Liver (tissue), 9 donors: ENCODE measurements around the gene SEBOX. TPM values are rescaled to one million over a fixed set of nuclear protein-coding genes. Genes with fewer than 3 reads are reported as not detected.

Source experiments
- DNase-seq: peaks from one replicate; pipeline ENCODE4 v3.0.0-alpha.2; 2017; ENCODE audit warnings: low spot score
- H3K27ac ChIP-seq, 2 donors: one replicate each; pipeline ENCODE4 v1.7.0; 2013; ENCODE audit warnings: inconsistent platforms in 2 of 2, low read length in 2 of 2, control low read depth in 1 of 2, low read depth in 1 of 2, mild to moderate bottlenecking in 1 of 2
- H3K27me3 ChIP-seq, 4 donors: one replicate each; pipeline versions ENCODE4 v1.6.1 to v1.7.0; 2013; ENCODE audit warnings: low read length in 3 of 4, inconsistent platforms in 1 of 4, mild to moderate bottlenecking in 1 of 4, moderate library complexity in 1 of 4; ENCODE audit not compliant: control insufficient read depth in 4 of 4, insufficient read depth in 4 of 4
- H3K36me3 ChIP-seq, 4 donors: one replicate each; pipeline versions ENCODE4 v1.6.1 to v1.7.0; 2013; ENCODE audit warnings: low read length in 3 of 4, mild to moderate bottlenecking in 3 of 4, low read depth in 1 of 4, moderate library complexity in 1 of 4; ENCODE audit not compliant: control insufficient read depth in 4 of 4, insufficient read depth in 3 of 4
- H3K4me1 ChIP-seq, 4 donors: one replicate each; pipeline versions ENCODE4 v1.6.1 to v1.7.0; 2013; ENCODE audit warnings: low read length in 3 of 4, mild to moderate bottlenecking in 3 of 4, moderate library complexity in 1 of 4; ENCODE audit not compliant: control insufficient read depth in 4 of 4, insufficient read depth in 4 of 4
- H3K4me3 ChIP-seq, 3 donors: one replicate each; pipeline versions ENCODE4 v1.6.1 to v1.7.0; 2013; ENCODE audit warnings: low read length in 3 of 3, control low read depth in 1 of 3, low read depth in 1 of 3, mild to moderate bottlenecking in 1 of 3
- H3K9ac ChIP-seq, 2 donors: one replicate each; pipeline ENCODE4 v1.7.0; 2013; ENCODE audit warnings: low read length in 2 of 2, mild to moderate bottlenecking in 2 of 2, moderate library complexity in 2 of 2, control low read depth in 1 of 2, low read depth in 1 of 2
- H3K9me3 ChIP-seq, 4 donors: one replicate each; pipeline versions ENCODE4 v1.6.1 to v1.7.0; 2013; ENCODE audit warnings: low read length in 3 of 4; ENCODE audit not compliant: control insufficient read depth in 4 of 4
- CTCF ChIP-seq: fragments of 150-350 bp; IDR thresholded peaks from 2 replicates; pipeline ENCODE4 v1.5.1; 2017; ENCODE audit warnings: improper control_type of control experiment, low read depth, low read length; ENCODE audit not compliant: missing input control
- EGR1 ChIP-seq, 2 donors: IDR thresholded peaks; 2 replicates each; pipeline ENCODE4 v1.6.1; 2016 to 2018; ENCODE audit warnings: antibody characterized with exemption in 2 of 2, low read depth in 2 of 2
- FOXA1 ChIP-seq: IDR thresholded peaks from 2 replicates; pipeline ENCODE4 v1.6.1; 2016; ENCODE audit warnings: antibody characterized with exemption
- FOXA2 ChIP-seq: IDR thresholded peaks from 2 replicates; pipeline ENCODE4 v1.6.1; 2016; ENCODE audit warnings: antibody characterized with exemption
- GABPA ChIP-seq, 2 donors: IDR thresholded peaks in 1 of 2; conservative IDR thresholded peaks in 1 of 2; 2 replicates each; pipeline ENCODE4 v1.6.1; 2016; ENCODE audit warnings: antibody characterized with exemption in 2 of 2, mild to moderate bottlenecking in 1 of 2, moderate library complexity in 1 of 2
- HNF4A ChIP-seq, 2 donors: conservative IDR thresholded peaks; 2 replicates each; pipeline ENCODE4 v1.6.1; 2016; ENCODE audit warnings: antibody characterized with exemption in 2 of 2, mild to moderate bottlenecking in 2 of 2
- HNF4G ChIP-seq: IDR thresholded peaks from 2 replicates; pipeline ENCODE4 v1.6.1; 2016; ENCODE audit warnings: antibody characterized with exemption
- JUND ChIP-seq, 2 donors: IDR thresholded peaks; 2 replicates each; pipeline ENCODE4 v1.6.1; 2016; ENCODE audit warnings: antibody characterized with exemption in 2 of 2
- NR2F2 ChIP-seq: IDR thresholded peaks from 2 replicates; pipeline ENCODE4 v1.6.1; 2016; ENCODE audit warnings: antibody characterized with exemption
- RAD21 ChIP-seq, 2 donors: IDR thresholded peaks; 2 replicates each; pipeline ENCODE4 v1.6.1; 2016; ENCODE audit warnings: antibody characterized with exemption in 2 of 2, mild to moderate bottlenecking in 2 of 2
- RXRA ChIP-seq, 2 donors: IDR thresholded peaks; 2 replicates each; pipeline ENCODE4 v1.6.1; 2017 to 2018; ENCODE audit warnings: antibody characterized with exemption in 2 of 2, mild to moderate bottlenecking in 1 of 2
- SP1 ChIP-seq: IDR thresholded peaks from 2 replicates; pipeline ENCODE4 v1.6.1; 2018; ENCODE audit warnings: antibody characterized with exemption, mild to moderate bottlenecking
- TAF1 ChIP-seq: conservative IDR thresholded peaks from 2 replicates; pipeline ENCODE4 v1.6.1; 2016; ENCODE audit warnings: antibody characterized with exemption, mild to moderate bottlenecking
- YY1 ChIP-seq: IDR thresholded peaks from 2 replicates; pipeline ENCODE4 v1.6.1; 2016; ENCODE audit warnings: antibody characterized with exemption, mild to moderate bottlenecking
- ZBTB33 ChIP-seq: IDR thresholded peaks from 2 replicates; pipeline ENCODE4 v1.6.1; 2016; ENCODE audit warnings: antibody characterized with exemption
- WGBS: extraction: QIAGEN DNeasy Blood & Tissue Kit; methylation state at CpG from one replicate; pipeline ENCODE4 v1.1.7; 2013; 5-methylcytosine and 5-hydroxymethylcytosine counted together
- polyA plus RNA-seq, 2 donors: library from polyadenylated mRNA; stranded (reverse) in 1 of 2; unstranded in 1 of 2; fragments of 200-250 nt in 1 of 2; fragments of >200 nt in 1 of 2; fragmentation: Nextera tagmentation in 1 of 2; extraction: Ambion mirVana in 1 of 2; gene quantifications; one replicate each; pipeline versions ENCODE4 v1.2.1 to v1.2.3, GENCODE V29; 2013 to 2015
- total RNA-seq, 2 donors: library from RNA; depleted of rRNA; stranded (reverse); fragments of >200 nt; gene quantifications; one replicate each; pipeline ENCODE4 v1.2.3, GENCODE V29; 2014
- TF ChIP-seq, protein P1 (sequence below): IDR thresholded peaks from 2 replicates; pipeline ENCODE4 v1.6.1; 2016; ENCODE audit warnings: antibody characterized with exemption
- TF ChIP-seq, protein P2 (sequence below): IDR thresholded peaks from 2 replicates; pipeline ENCODE4 v1.6.1; 2016; ENCODE audit warnings: antibody characterized with exemption
- donor health status: healthy.
- donor health status: healthy.
- donor health status: healthy.
- donor health status: healthy.
- donor health status: healthy.

The SEBOX gene
- total and polyA plus RNA-seq, 4 donors = 0.19 to 0.59 TPM; not detected in 2

GRCh38 chr17:28402224-28402630 is 37.2 kb upstream of the SEBOX start:
- no peak overlapping the region for H3K4me3 ChIP-seq
- no peak overlapping the region for H3K27ac ChIP-seq
- WGBS = 52% methylated on average over 3 of the region's 3 CpGs
- peaks cover 17 to 71% (median 54%) of the 10 kb centered on the region in 4 donors for H3K4me1 ChIP-seq
- H3K9ac ChIP-seq = no peak overlapping the region
- no peaks in the 10 kb centered on the region for H3K9me3 ChIP-seq
- peaks cover 1 to 39% (median 31%) of the 10 kb centered on the region in 4 donors for H3K36me3 ChIP-seq
- no peaks in the 10 kb centered on the region for H3K27me3 ChIP-seq
- DNase-seq = no peak
- TF ChIP-seq RXRA (IDR thresholded peaks at IDR 0.05) = no peak
- no peak for TF ChIP-seq CTCF
- TF ChIP-seq TAF1 = no peak
- no peak for TF ChIP-seq NR2F2
- TF ChIP-seq ZBTB33 = no peak
- no peak for TF ChIP-seq RAD21 (IDR thresholded peaks at IDR 0.05)
- TF ChIP-seq, protein P1, sequence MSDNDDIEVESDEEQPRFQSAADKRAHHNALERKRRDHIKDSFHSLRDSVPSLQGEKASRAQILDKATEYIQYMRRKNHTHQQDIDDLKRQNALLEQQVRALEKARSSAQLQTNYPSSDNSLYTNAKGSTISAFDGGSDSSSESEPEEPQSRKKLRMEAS = no peak
- no peak for TF ChIP-seq YY1
- no peak for TF ChIP-seq SP1
- no peak for TF ChIP-seq FOXA1

DNA sequence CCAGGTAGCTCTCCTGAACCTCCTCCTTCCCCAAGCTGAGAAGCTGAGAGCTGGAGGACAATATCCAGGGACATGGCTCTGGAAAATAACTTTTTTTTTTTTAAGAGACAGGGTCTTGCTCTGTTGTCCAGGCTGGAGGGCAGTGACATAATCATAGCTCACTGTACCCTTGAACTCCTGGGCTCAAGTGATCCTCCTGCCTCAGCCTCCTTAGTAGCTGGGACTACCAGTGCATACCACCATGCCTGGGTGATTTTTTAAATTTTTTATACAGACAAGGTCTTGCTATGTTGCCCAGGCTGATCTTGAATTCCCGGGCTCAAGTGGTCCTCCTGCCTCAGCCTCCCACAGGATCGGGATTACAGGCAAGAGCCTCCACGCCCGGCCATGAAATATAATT is 34.8 kb upstream of the SEBOX start:
- TF ChIP-seq HNF4A (conservative IDR thresholded peaks at IDR 0.05) (no peak), GABPA (IDR thresholded peaks at IDR 0.05 in 1 of 2, conservative IDR thresholded peaks at IDR 0.05 in 1 of 2) (no peak), FOXA2 (no peak), YY1 (no peak), SP1 (no peak), CTCF (no peak), TAF1 (no peak), HNF4G (no peak), JUND (IDR thresholded peaks at IDR 0.05) (no peak), EGR1 (IDR thresholded peaks at IDR 0.05; ENCODE audit: low read depth in 2 of 2) (no peak), ZBTB33 (no peak), RAD21 (IDR thresholded peaks at IDR 0.05) (no peak)
- TF ChIP-seq, protein P1 = no peak
- TF ChIP-seq, protein P2, sequence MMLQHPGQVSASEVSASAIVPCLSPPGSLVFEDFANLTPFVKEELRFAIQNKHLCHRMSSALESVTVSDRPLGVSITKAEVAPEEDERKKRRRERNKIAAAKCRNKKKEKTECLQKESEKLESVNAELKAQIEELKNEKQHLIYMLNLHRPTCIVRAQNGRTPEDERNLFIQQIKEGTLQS = no peak
- Histone ChIP-seq H3K9ac (no peak overlapping the region), H3K27ac (no peak overlapping the region), H3K36me3 (peaks cover 3 to 50% (median 31%) of the 10 kb centered on the region in 4 donors), H3K27me3 (no peaks in the 10 kb centered on the region), H3K4me3 (no peak overlapping the region), H3K9me3 (no peaks in the 10 kb centered on the region), H3K4me1 (peaks cover 14 to 56% (median 43%) of the 10 kb centered on the region in 4 donors)
- 96% methylated on average over 4 of the region's 4 CpGs for WGBS
- DNase-seq = no peak
